Measurements from ENCODE around the gene BBX.
"Not testable (repeated sequence)": the region's sequence is repeated elsewhere in the genome, so short reads cannot be mapped to it uniquely, and the experiment has no call there.

The BBX gene

GRCh38 chr3:107813026-107813425, 290.3 kb downstream of the BBX start:
- no peak for DNase-seq

DNA sequence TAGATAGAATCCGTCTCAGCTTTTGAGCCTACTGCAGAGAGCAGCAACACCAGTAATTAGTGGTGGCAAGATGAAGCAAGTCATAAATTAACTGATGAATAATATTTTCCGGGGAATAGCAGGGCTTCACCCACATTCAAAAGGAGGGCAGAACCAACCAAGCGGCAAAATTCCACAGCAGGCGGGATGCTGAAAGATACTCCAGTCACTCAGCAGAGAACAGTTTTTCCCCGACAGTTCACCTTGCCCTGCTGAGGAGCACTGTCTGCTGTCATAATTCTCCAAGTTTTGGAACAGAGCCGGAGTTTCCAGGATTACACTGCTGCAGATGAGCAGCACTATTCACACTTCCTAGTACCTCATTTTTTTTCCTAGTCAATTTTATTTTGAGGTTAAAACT, 293.3 kb downstream of the BBX start:
- DNase-seq: no peak

- DNase-seq: no peak
Observed at GRCh38 chr3:107817076-107817475, 294.3 kb downstream of the BBX start.

GRCh38 chr3:107818025-107818424, 295.3 kb downstream of the BBX start:
- DNase-seq: no peak

DNA sequence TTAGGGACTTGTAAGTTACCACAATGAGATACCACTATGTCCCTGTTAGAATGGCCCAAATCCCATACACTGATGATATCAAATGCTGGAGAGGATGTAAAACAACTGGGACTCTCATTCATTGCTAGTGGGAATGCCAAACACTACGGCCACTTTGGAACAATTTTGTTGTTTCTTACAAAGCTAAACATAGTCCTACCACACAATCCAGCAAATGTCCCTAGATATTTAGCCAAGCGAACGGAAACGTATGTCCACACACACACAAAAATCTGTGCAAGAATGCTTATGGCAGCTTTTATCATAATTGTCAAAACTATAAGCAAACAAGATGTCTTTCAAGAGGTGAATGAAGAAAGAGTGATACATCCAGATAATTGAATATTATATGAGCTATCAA, 296.9 kb downstream of the BBX start:
- no peak for DNase-seq

GRCh38 chr3:107822308-107822707, 299.5 kb downstream of the BBX start:
- no peak for DNase-seq

GRCh38 chr3:107824822-107825371, 302.1 kb downstream of the BBX start:
- DNase-seq: no peak

GRCh38 chr3:107825556-107825955, 302.8 kb downstream of the BBX start:
- no peak for DNase-seq

DNA sequence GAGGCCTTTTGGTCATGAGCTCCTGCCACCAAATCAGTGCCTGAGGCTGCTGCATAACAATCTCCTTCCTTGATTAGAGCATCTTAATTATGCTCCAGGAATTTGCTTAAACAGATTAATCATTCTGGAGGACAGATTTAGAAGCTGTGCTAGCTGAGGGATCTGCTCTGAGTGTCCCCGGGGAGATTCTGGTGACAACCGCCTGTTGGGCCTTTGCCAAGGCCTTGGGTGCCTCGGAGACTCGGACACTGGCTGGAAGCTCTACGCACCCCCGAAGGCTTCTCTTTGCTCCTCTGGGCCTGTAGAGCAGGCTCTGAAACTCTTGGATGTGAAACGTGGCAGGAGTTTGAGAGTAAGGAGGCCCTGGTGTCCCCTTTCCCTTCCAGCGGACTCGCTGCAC, 304.0 kb downstream of the BBX start:
- DNase-seq: no peak

- no peak for DNase-seq
Observed at GRCh38 chr3:107829185-107829584, 306.4 kb downstream of the BBX start.

- no peak for DNase-seq
Observed at GRCh38 chr3:107831590-107831989, 308.8 kb downstream of the BBX start.

- no peak for DNase-seq
Observed at GRCh38 chr3:107833043-107833442, 310.3 kb downstream of the BBX start.

DNA sequence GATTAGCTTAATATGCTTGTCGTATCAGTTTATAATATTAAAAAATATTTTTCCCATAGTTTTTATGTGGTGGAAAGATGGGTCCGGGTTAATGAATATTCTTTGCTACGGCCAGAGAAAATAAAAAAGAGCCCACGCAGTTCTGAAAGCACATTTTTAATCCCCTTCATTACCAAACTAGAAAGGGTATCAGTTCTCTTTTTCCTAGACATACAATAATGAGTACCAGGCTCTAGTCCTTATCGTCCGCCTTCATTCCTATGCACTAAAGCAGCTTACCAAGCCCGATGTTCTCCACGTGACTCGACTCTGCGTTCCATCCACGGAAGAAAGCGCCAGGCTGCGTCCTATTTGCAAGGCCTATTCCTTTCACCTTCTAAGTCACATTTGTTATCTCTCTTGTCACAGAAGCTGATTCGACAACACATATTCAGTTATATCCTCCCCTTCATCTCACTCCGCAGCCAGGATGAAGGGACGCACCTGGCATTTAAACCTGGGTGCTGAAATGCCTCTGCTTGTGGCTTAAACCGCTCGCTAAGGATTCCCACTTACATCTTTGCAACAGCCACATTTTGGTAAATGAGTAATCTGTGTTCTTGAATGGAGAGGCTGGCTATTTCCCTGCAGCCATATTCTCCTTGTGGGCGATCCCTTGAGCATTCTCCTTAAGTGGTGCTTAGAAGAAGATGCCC, 311.1 kb downstream of the BBX start:
- no peak for DNase-seq

DNA sequence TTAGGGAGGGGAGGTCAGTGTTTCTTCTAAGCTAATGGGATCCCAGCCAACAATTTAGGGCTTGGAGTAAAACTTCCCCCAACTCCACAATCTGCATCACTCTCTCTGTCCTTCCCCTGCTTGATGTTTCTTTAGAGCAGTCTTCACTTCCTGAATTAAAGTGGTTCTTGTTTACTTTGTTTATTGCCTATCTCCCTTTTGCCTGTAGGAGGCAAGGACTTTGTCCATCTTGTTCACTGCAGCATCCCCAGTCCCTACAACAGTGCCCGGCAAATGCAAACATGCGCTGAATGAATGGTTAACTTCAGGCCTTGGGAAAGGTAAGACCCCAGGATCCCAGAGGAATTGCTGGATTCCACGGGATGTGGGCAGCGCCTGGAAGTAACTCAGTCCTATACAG, 312.2 kb downstream of the BBX start:
- not testable (repeated sequence) for DNase-seq

DNA sequence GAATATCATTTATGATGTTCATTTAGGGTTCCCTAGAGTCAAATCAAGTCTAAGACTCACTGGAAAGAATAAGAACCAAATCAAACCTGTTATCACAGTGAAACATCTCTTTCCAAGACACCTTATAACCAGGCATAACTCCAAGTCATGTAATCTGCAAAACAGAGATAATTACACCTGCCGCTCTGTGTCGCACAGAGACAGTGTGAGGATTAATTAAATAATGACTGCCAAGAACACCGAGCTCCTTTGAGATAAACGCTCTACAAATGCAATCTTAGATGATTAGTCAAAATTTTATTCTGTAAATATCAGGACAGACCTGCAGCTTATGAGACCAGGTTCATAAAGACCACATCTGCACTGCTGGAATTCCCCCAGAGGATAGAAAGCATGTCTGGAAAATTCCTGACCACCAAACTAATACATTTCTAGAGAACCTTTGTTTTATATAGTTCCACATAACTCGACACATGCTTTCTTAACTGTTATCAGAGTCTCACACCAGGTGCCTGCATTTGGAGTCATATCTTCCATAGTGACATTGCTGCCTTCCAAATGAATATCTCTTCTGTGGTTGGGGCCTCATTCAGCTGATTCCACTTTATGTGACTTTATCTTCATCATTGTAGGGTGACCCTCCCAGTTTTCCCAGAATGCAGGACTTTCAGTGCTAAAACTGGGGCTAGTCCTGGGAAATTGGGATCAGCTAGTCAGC, 315.3 kb downstream of the BBX start:
- no peak for DNase-seq

GRCh38 chr3:107841831-107842230, 319.1 kb downstream of the BBX start:
- DNase-seq: no peak

- DNase-seq: no peak
Observed at GRCh38 chr3:107842940-107843339, 320.2 kb downstream of the BBX start.

GRCh38 chr3:107845380-107846278, 322.9 kb downstream of the BBX start:
- DNase-seq: no peak

- no peak for DNase-seq
Observed at GRCh38 chr3:107846279-107846852, 323.6 kb downstream of the BBX start.

DNA sequence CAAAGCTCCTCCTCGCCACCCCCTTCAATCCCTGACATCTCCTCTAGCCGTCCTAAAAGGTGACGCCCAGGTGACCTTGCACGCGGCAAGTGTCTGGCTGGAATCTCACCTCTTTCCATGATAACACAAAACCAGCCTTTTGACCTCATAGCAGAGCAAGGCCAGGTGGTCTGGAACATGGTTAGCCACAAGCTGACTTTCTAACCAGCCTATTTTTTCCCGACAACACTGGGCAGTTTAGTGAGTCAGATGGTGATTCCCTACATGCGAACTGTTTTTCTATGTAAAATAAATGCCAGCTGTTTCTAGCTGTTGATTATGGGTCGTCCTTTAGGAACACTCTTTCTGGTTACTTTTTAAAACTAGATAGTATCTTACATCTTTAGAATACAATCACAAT, 325.0 kb downstream of the BBX start:
- DNase-seq: no peak

GRCh38 chr3:107848351-107848915, 325.7 kb downstream of the BBX start:
- no peak for DNase-seq

DNA sequence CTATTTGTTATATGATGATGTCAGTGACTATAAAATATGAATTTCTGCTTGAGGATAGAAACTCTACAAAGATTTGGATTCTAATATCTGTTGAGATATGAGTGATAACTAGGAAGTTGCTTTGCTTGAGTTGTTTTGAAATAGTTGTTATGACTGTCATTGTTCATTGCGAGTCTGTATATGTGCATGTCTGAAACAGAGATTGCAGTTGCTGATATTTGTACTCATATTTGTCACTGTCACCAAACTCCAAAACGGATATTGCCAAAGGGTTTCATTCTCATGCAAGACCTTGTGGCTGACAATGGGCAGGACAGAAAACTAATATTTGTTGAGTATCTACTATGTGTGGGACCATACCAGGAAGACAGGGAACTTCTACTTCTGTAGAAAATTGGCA, 327.9 kb downstream of the BBX start:
- no peak for DNase-seq

GRCh38 chr3:107853821-107854220, 331.1 kb downstream of the BBX start:
- no peak for DNase-seq

Data from NCI-H345 (cell line).